Ishikawa (cell line): Measurements from ENCODE around the gene SUN1.

Experiments used
- CEBPB ChIP-seq: IDR thresholded peaks from 2 replicates; pipeline ENCODE4 v1.6.1; 2012
- CREB1 ChIP-seq: IDR thresholded peaks from 2 replicates; pipeline ENCODE4 v1.6.1; 2012; ENCODE audit warnings: low read depth
- EGR1 ChIP-seq: IDR thresholded peaks from 2 replicates; pipeline ENCODE4 v1.6.1; 2012
- EP300 ChIP-seq: IDR thresholded peaks from 2 replicates; pipeline ENCODE4 v1.6.1; 2012; ENCODE audit warnings: borderline replicate concordance
- RAD21 ChIP-seq: IDR thresholded peaks from 2 replicates; pipeline ENCODE4 v1.6.1; 2012; ENCODE audit warnings: low read depth
- REST ChIP-seq: IDR thresholded peaks from 2 replicates; pipeline ENCODE4 v1.6.1; 2012; ENCODE audit warnings: low read depth, mild to moderate bottlenecking
- USF1 ChIP-seq: IDR thresholded peaks from 2 replicates; pipeline ENCODE4 v1.6.1; 2012
- YY1 ChIP-seq: IDR thresholded peaks from 2 replicates; pipeline ENCODE4 v1.6.1; 2012; ENCODE audit warnings: low read depth

- TF ChIP-seq CREB1: no peak
- no peak for TF ChIP-seq YY1
- no peak for TF ChIP-seq EP300
- TF ChIP-seq USF1: no peak
- TF ChIP-seq REST: no peak
- TF ChIP-seq EGR1: no peak
- TF ChIP-seq CEBPB: no peak
- TF ChIP-seq RAD21: no peak
Observed at GRCh38 chr7:874031-874749, 41.9 kb downstream of the SUN1 start.
